Mucosa of descending colon (tissue), 3 donors: ENCODE data around the gene BHLHE41. TPM values are rescaled to one million over a fixed set of nuclear protein-coding genes. Genes with fewer than 3 reads are reported as not detected.

ENCODE experiments used
- ATAC-seq: fragments of 200-7000 bp; cut with Tn5 transposase; one replicate; pipeline ENCODE4 v1.9.1; 2020; ENCODE audit warnings: mild to moderate bottlenecking, moderate library complexity
- DNase-seq, 3 donors: peaks; one replicate each; pipeline ENCODE4 v3.0.0-alpha.2; 2020
- H3K36me3 ChIP-seq: fragments of 200-600 bp; one replicate; pipeline ENCODE4 v1.8.0; 2021; ENCODE audit warnings: low read depth, mild to moderate bottlenecking
- H3K4me1 ChIP-seq: fragments of 200-600 bp; one replicate; pipeline ENCODE4 v1.8.0; 2021; ENCODE audit warnings: low read depth, mild to moderate bottlenecking
- H3K4me3 ChIP-seq: fragments of 200-600 bp; one replicate; pipeline ENCODE4 v1.8.0; 2021; ENCODE audit warnings: mild to moderate bottlenecking
- H3K9me3 ChIP-seq: fragments of 200-600 bp; one replicate; pipeline ENCODE4 v1.8.0; 2021; ENCODE audit warnings: mild to moderate bottlenecking
- CTCF ChIP-seq: fragments of 200-600 bp; IDR thresholded peaks from one replicate; pipeline ENCODE4 v1.8.0; 2022; ENCODE audit warnings: antibody characterized with exemption, mild to moderate bottlenecking
- intact Hi-C, 2 donors: fragments of 100-400 bp; cut with DNase I in 1 of 2; cut with micrococcal nuclease in 1 of 2; formaldehyde crosslinking; loops; one replicate each; pipeline versions ENCODE4 v1.11.0 to v1.11.1; 2022; cut with DNase I, micrococcal nuclease
- total RNA-seq, 3 donors: library from RNA; stranded (reverse); fragmentation: NEBNext Ultra II Directional in 2 of 3; extraction: Animal tissue kit (Norgen Biotek cat#: 25700) in 2 of 3; gene quantifications; one replicate each; pipeline versions ENCODE4 v1.2.1 to v1.2.4, GENCODE V29; 2021 to 2023
- donor health status: DM: no; HTN: no; CAD: no; lungs with moderate emphysema.
- donor health status: DM: no; HTN: no; CAD: no.
- donor health status: DM: no; HTN: yes; CAD: no.

Gene BHLHE41
- total RNA-seq, 3 donors from 2014 or later = 41.0 to 91.9 (median 43.0) TPM

- ATAC-seq (no peak), DNase-seq (no peak)
- intact Hi-C loops = loop anchor here in 1 of 2 donors (5.0 to 10.0 kb wide), 2 partner anchors 327 to 560 kb away; no protein-coding TSS in a partner anchor
- Histone ChIP-seq H3K36me3 (no peaks in the 10 kb centered on the region), H3K4me3 (no peak overlapping the region), H3K9me3 (no peaks in the 10 kb centered on the region), H3K4me1 (no peaks in the 10 kb centered on the region)
- no peak for TF ChIP-seq CTCF
Measured at GRCh38 chr12:26095186-26095585, 29.7 kb downstream of the BHLHE41 start.

- TF ChIP-seq CTCF = no peak
- H3K4me3 ChIP-seq = no peak overlapping the region
- intact Hi-C loops = loop anchor here in 1 of 2 donors (10.0 kb wide), 1 partner anchor 562 kb away; no protein-coding TSS in a partner anchor
- H3K4me1 ChIP-seq = no peaks in the 10 kb centered on the region
- DNase-seq (no peak), ATAC-seq (no peak)
- H3K36me3 ChIP-seq = no peaks in the 10 kb centered on the region
- H3K9me3 ChIP-seq = no peaks in the 10 kb centered on the region
Measured at GRCh38 chr12:26092346-26093105, 32.3 kb downstream of the BHLHE41 start.

GRCh38 chr12:26091822-26092221 lies 33.0 kb downstream of the BHLHE41 start:
- TF ChIP-seq CTCF = no peak
- DNase-seq = no peak
- no peak for ATAC-seq
- Histone ChIP-seq H3K36me3 (no peaks in the 10 kb centered on the region), H3K9me3 (no peaks in the 10 kb centered on the region), H3K4me1 (no peaks in the 10 kb centered on the region), H3K4me3 (no peak overlapping the region)
- intact Hi-C loops = loop anchor here in 1 of 2 donors (10.0 kb wide), 1 partner anchor 563 kb away; no protein-coding TSS in a partner anchor

GRCh38 chr12:26090836-26091510 lies 33.9 kb downstream of the BHLHE41 start:
- H3K4me1 ChIP-seq = no peaks in the 10 kb centered on the region
- intact Hi-C loops = loop anchor here in 1 of 2 donors (10.0 kb wide), 1 partner anchor 564 kb away; no protein-coding TSS in a partner anchor
- no peaks in the 10 kb centered on the region for H3K36me3 ChIP-seq
- ATAC-seq (no peak), DNase-seq (no peak)
- H3K9me3 ChIP-seq = no peaks in the 10 kb centered on the region
- no peak for TF ChIP-seq CTCF
- no peak overlapping the region for H3K4me3 ChIP-seq

GRCh38 chr12:26088998-26089397 lies 35.8 kb downstream of the BHLHE41 start:
- intact Hi-C loops = no loop called here
- DNase-seq (no peak), ATAC-seq (peak; percentile 57)
- H3K4me3 ChIP-seq = no peak overlapping the region
- H3K4me1 ChIP-seq = no peaks in the 10 kb centered on the region
- TF ChIP-seq CTCF = no peak
- H3K36me3 ChIP-seq = no peaks in the 10 kb centered on the region
- H3K9me3 ChIP-seq = no peaks in the 10 kb centered on the region
